ENCODE measurements around the gene CLIC1. TPM values are rescaled to one million over a fixed set of nuclear protein-coding genes. Genes with fewer than 3 reads are reported as not detected.

The CLIC1 gene
- 131 TPM for total RNA-seq

DNA sequence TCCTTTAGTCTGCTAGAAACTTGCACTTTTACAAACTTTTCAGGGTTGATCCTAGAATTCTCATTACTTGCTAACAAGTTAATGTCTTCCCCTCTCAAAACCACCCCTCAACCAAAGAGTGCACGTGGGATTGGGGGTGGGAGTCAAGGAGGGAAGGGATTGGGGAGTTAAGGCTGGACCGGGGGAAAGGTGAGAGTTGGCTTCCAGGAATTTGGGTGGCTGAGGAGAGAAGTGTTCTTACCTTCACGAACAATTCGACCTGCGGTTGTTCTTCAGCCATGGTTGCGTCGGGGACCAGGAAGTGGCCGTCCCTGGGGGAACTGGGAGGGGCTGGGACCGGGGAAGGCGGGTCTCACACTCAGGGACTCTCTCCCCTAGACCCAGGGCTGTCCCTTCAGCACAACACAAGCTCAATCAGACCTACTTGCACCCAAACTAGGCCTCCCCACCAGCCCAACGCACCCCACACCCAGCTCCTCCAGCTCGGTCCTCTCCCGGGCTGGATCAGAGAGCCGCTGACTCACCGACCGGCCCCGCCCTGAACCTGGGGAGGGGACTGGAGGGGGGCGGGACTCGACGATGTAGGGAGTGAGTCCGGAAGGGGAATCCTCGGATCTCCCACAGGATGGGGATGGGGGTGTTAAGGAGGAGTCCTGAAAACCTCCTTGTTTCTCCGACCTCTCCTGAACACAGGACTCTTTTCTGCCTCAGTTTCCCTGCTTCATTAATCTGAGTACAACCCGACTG lies at the start of gene CLIC1:
Gene CLIC1, minus strand, starts transcription at position 510 of the 747 bp plus-strand sequence. Its CDS starts 230 bp downstream, at position 280.
- peak; percentile 93 for DNase-seq

DNA sequence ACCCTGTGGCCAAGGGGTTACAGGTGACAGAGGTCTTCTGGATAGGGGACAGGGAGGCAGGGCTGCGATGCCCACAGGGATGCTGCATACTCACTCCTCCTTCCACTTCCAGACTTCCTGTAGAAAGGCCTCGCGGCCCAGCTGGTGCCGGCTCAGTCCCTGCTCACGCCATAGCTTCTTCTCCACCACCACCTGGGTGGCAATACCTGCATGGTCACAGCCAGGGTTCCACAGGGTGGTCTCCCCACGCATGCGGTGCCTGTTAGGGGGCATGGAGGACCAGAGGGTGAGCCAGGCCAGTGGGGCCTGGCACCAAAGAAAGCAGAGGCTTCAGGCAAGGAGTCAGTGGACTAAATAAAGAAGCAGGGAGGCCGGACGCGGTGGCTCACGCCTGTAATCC lies 49.1 kb upstream of the CLIC1 start:
- DNase-seq: no peak

- no peak for DNase-seq
Measured at GRCh38 chr6:31784098-31784925, 48.0 kb upstream of the CLIC1 start.

- no peak for DNase-seq
Measured at GRCh38 chr6:31782126-31782855, 46.0 kb upstream of the CLIC1 start.

DNA sequence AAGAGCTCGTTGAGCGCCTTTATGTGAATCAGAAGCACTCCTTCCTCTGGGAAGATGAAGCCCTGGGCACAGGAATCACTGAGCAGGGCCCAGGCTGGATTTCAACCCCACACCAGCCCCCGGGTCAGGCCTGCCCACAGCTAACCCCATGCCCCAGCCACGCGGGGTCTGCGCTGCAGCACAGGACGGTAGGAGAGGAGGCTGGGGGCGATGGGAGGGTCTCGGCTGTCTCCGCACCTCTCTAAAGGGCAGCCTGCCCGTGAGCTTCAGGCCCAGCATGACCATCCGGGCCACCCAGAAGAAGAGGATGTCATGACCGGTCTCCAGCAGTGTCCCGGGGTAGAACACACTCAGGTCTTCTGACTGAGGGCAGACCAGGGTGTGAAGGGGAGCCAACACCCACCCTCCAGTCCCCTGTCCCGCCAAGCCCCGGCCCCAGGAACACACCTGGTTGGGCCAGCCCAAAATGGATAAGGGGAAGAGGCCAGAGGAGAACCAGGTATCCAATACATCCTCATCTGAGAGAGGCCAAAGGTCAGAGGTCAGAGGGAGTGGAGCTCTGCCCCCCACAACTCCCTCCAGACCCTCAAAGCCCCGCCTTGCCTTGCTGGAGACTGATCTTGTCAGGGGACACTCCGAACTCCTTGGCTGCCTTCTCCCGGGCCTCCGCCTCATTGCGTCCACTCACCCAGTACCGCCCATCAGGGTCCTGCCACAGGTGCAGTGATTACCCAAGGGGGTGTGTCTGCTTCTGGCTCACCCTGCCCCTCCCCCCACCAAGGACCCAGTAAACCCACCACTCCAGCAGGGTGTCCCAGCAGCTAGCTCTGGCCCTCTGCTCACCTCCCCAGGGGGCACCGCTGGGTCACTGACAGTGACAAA lies 45.2 kb upstream of the CLIC1 start:
- no peak for DNase-seq

DNA sequence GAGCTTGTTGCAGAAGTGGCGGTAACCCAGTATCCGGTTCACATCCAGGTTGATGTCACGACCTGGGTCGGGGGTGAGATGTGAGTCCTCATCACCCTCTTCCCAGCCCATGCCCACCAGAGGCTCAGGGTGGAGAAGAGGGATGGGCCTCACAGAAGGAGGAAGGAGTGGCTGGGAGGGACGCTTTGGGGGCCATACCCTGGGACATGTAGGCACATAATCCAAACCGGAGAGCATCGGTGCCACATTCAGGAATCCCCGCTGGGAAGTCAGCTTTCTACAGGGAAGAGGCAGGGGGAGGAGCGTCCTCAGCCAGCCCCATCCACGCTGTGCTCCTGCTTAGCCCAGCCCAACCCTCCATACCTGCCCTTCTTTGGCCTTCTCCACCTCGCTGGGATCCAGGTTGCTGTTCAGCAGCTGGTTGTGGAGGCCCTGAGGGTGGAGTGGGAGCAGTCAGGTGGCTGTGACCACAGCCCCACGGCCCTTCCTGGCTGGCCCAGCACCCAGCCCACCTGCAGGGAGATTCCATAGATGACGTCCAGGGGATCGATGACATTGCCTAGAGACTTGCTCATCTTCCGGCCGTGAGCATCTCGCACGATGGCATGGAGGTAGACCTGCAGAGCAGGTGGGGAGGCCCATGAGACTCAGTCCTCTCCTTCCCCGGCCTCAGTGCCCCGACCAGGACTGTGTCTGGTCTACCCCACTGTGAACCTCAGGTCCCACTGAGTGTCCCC lies 44.3 kb upstream of the CLIC1 start:
- no peak for DNase-seq

GRCh38 chr6:31779908-31780307 lies 43.6 kb upstream of the CLIC1 start:
- DNase-seq: no peak

- DNase-seq: no peak
Measured at GRCh38 chr6:31778999-31779885, 42.9 kb upstream of the CLIC1 start.

DNA sequence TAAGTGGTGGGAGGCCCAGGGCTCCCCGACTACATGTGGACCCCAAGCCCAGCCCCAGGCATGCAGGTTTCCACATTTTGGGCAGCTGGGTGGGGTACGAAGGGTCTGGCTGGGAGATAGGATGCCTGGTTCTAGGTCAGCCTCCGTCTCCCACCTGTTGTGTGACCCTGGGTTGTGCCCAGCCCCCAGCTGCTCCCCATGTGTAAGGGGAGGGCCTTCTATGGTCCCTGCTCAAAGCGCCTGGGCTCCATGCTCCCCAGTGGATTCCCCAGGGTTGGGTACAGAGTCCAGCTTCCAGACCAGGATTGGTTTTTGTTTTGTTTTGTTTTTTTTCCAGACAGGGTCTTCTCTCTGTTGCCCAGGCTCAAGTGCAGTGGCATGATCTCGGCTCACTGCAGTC lies 41.9 kb upstream of the CLIC1 start:
- DNase-seq: no peak

GRCh38 chr6:31777667-31778050 lies 41.3 kb upstream of the CLIC1 start:
- no peak for DNase-seq

GRCh38 chr6:31776989-31777666 lies 40.8 kb upstream of the CLIC1 start, which contains the start of gene VWA7:
Gene VWA7 (minus strand): TSS chr6:31777328. CDS start chr6:31776779, 549 bp downstream.
- peak; percentile 65 for DNase-seq

DNA sequence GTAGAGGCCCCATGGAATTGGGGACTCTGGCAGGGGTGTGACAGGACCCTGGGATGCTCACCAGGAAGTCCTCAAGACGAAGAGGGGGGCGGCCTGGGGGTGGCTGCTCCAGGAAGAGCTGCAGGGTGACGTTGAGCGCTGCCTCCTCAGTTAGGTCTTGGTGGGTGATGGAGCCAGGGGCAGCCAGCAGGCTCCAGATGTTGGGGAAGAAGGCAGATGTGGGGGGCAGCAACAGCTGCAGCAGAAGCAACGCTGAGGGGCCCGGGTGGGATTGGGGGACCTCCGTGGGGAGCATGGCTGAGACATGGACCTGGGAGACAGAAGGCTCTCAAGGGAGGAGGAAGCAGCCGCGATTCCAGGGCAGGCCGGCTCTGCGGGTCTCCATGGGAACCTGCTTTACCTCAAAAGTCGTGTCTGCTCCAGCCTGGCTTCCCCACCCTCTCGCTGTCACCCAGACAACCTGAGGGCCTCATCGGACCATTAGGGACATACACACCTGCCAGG lies 40.2 kb upstream of the CLIC1 start:
- no peak for DNase-seq

DNA sequence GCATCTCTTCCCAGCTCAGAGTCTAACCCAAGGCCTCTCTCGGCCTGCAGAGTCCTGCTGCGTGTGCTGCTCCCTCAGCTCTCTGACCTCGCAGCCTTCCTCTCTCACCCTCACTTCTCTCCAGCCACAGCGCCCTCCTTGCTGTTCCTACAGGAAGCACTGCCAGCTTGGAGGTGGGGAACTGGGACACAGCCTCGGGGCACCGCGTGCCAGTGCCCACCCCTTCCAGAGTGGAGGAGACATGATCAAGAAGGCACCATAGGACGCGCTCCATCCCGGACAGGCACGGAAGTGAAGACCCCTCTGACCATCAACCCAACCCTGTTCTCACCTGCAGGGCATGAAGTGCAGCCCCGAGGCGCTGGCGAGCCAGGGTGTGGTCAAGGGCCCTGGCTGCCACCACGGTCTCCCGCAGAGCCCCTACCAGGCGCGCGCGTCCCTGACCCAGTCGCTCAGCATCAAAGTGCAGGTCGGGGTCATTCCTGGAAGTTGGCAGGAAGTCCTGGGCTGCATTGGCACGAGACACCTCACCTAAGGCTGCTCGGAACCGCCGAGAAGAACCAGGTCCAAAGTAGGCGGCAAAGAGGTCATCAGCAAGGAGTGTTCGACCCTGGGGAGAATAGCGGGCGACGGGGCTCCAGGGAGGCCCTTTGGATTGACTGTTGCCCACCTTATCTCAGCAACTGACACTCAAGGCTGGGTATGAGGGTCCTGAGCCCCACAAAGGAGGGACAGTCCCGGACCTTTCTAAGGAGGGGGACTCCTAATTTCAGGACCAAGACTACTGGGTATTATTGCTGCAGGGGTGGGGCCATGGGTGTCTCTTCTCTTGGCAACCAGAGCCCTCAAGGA lies 39.5 kb upstream of the CLIC1 start:
- no peak for DNase-seq

DNA sequence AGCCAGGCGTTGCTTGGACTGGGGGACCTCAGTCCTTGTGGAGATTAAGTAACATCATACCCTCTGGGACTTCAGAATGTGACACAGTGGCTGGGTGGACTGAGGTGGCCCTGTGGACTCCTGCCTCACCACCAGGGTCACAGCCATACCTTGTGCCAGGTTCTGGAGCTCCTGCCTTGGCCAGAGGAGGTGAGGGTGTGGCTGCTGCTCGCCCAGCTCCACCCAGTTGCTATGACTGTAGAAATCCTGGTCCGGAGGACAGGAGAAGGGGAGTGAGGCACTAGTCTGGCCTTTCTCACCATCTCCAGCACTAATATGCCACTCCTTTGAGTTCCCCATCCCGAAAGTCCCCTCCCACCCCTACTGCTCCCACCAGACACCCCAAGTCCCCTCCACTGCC lies 38.9 kb upstream of the CLIC1 start:
- DNase-seq: no peak

DNA sequence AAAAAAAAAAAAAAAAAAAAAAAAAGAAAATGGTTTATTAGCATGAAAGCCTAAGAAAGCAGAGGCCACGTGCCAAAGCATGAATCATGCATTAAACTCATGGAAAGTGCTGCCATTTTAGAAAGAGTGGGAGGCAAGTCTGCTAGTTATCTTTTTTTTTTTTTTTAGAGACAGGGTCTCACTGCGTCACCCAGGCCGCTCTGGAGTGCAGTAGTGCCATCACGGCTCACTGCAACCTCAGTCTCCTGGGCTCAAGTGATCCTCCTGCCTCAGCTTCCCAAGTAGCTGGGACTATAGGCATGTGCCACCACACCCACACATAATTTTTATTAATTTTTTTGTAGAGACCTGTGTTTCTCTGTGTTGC lies 35.6 kb upstream of the CLIC1 start:
- DNase-seq: peak; percentile 36

DNA sequence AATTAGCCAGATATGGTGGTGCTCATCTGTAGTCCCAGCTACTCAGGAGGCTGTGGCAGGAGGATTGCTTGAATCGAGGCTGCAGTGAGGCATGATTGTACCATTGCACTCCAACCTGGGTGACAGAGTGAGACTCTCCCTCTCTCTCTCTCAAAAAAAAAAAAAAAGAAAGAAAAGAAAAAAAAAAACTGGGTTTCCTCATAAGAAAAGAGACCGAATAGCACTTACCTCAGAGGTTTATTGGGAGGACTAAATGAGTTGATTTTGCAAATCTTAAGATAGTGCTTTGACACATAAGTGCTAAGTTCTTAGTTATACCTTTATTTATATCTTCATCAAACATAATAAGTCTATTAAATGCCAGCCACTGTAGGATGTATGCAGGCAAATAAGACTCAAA lies 34.5 kb upstream of the CLIC1 start:
- DNase-seq: no peak

DNA sequence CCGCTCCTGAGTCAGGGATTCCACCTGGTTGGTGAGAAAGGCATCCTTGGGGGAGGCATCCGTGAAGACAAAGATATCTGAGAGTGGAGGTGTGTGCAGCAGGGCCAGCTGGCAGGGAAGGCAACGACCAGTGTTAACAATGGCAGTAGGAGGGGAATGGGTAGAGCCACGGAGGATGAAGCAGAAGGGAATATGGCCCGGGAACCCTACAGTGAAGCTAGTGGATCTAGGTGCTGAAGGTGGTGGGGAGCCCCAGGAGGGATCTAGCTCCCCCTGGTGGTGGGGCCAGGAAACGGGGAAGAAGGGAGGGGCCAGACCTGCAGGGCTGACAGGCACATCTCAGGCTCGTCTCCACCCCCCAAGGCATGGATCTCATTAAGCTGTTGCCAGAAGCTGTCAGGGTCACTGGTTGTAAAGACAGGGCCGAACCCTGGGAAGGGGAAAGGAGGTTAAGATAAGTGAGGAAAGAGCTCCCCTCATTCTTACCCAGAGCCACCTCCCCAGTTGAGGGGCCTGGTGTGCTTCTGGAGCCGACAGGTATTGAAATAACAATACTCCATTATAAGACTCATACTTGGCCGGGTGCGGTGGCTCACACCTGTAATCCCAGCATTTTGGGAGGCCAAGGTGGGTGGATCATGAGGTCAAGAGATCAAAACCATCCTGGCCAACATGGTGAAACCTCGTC lies 33.5 kb upstream of the CLIC1 start:
- DNase-seq: peak; percentile 31

Data from tongue (tissue), 2 donors.